Measurements from ENCODE around the gene ALG9. TPM values are rescaled to one million over a fixed set of nuclear protein-coding genes. Genes with fewer than 3 reads are reported as not detected.
"Not testable (repeated sequence)": the region's sequence is repeated elsewhere in the genome, so short reads cannot be mapped to it uniquely, and the experiment has no call there.

Gene ALG9
- total and polyA plus RNA-seq, 2 of the 4 experiments (the other 2 are of a cell fraction), result 20.7 to 35.7 TPM

DNA sequence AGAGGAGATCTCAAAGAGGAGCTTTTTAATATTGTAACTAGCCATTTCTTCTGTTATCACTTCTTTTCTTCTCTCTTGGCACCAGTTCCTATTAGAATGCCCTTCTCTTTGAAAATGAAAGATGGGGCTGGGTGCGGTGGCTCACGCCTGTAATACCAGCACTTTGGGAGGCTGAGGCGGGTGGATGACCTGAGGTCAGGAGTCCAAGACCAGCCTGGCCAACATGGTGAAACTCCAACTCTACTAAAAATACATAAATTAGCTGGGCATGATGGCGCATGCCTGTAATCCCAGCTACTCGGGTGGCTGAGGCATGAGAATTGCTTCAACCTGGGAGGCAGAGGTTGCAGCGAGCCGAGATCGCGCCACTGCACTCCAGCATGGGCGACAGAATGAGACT, 87.1 kb downstream of the ALG9 start:
- H3K4me1 ChIP-seq (ENCODE audit: control insufficient read depth, insufficient read depth, low read length); H3K4me3 ChIP-seq (ENCODE audit: insufficient read depth, low read depth, low read length); H3K23ac ChIP-seq (ENCODE audit: low read depth, low read length); dilution Hi-C loops (cut with HindIII; ENCODE audit: low sequenced_read_pairs, unreplicated experiment); H2AK9ac ChIP-seq (replicated peaks; ENCODE audit: low read depth, low read length, poor library complexity); ATAC-seq (ENCODE audit: low read depth); H2BK20ac ChIP-seq (ENCODE audit: low read depth, low read length); H3K4ac ChIP-seq (ENCODE audit: low read depth, low read length); H4K91ac ChIP-seq (ENCODE audit: insufficient read depth, low read depth, low read length); H3K4me2 ChIP-seq (ENCODE audit: low read depth, low read length); POLR2A ChIA-PET (ENCODE audit: unreplicated experiment); H3K9me1 ChIP-seq (ENCODE audit: insufficient read depth, low read length); H2AK5ac ChIP-seq (ENCODE audit: low read depth, low read length); BruUV-seq (replicated peaks); H2AFZ ChIP-seq (replicated peaks; ENCODE audit: low read length, poor library complexity); H3K9ac ChIP-seq (ENCODE audit: low read depth, low read length); in situ Hi-C loops (cut with MboI; ENCODE audit: low sequenced_read_pairs); H3K56ac ChIP-seq (ENCODE audit: extremely low read depth, insufficient read depth, low read length); H3K14ac ChIP-seq (replicated peaks; ENCODE audit: low read depth, low read length); H2BK5ac ChIP-seq (ENCODE audit: low read depth, low read length, poor library complexity, severe bottlenecking); H3K27me3 ChIP-seq (ENCODE audit: control insufficient read depth, insufficient read depth, low read length); H2BK15ac ChIP-seq (ENCODE audit: low read depth, low read length); H3K79me1 ChIP-seq (ENCODE audit: low read depth in 1 of 2, low read length in 2 of 2); H3K9me3 ChIP-seq (ENCODE audit: control insufficient read depth, insufficient read depth, low read length); H4K20me1 ChIP-seq (ENCODE audit: insufficient read depth, low read length); DNase-seq; H3K27ac ChIP-seq (ENCODE audit: insufficient read depth, low read length); H2BK120ac ChIP-seq (ENCODE audit: low read depth, low read length); H4K5ac ChIP-seq (ENCODE audit: low read depth, low read length); H3K36me3 ChIP-seq (ENCODE audit: control insufficient read depth, insufficient read depth, low read length); H3K18ac ChIP-seq (ENCODE audit: low read depth, low read length); H4K8ac ChIP-seq (ENCODE audit: low read depth in 2 of 2, low read length in 2 of 2): not testable (repeated sequence)
- CTCF ChIA-PET, result interaction anchor here (0.6 kb wide), 1 partner anchor 702 kb away, joined by 3 read pairs; no protein-coding TSS in a partner anchor
- WGBS, 2 experiments (ENCODE audit: extremely low coverage in 2 of 2, insufficient read length in 1 of 2), result no CpG with 5 or more reads among the region's 10 CpGs
- intact Hi-C loops (cut with micrococcal nuclease), result loop anchor here (5.0 kb wide), 1 partner anchor 33 kb away; no protein-coding TSS in a partner anchor
